GM12878 (cell line): ENCODE results near the gene CEP76. TPM values are rescaled to one million over a fixed set of nuclear protein-coding genes. Genes with fewer than 3 reads are reported as not detected.

Experiments
- ATAC-seq: fragments of 200-7000 bp; cut with Tn5 transposase; 3 replicates; pipeline ENCODE4 v1.9.1; 2020; ENCODE audit warnings: mild to moderate bottlenecking, moderate library complexity
- BruUV-seq: library from RNA; stranded (reverse); fragments of 400-500 nt; replicated peaks from 2 replicates; lab custom pipeline; 2021; lab: Mats Ljungman, UMichigan
- CTCF ChIA-PET: fragments of 300-600 bp; sonication (Branson Sonifier 250); formaldehyde crosslinking; extraction: SDS; loops from one replicate; lab custom pipeline; 2021; ENCODE audit warnings: inconsistent platforms; lab: Yijun Ruan, JAX
- POLR2A ChIA-PET: fragments of 350-600 bp; formaldehyde crosslinking; extraction: SDS; loops from one replicate; lab custom pipeline; 2021; ENCODE audit warnings: inconsistent platforms; lab: Charles Lee
- RAD21 ChIA-PET: fragments of 300-600 bp; sonication (Branson Sonifier 250); formaldehyde crosslinking; loops from one replicate; lab custom pipeline; 2023; ENCODE audit warnings: antibody characterized with exemption; ENCODE audit not compliant: unreplicated experiment; lab: Charles Lee
- SMC1A ChIA-PET: fragments of 300-600 bp; sonication (Branson Sonifier 250); formaldehyde crosslinking; loops from one replicate; lab custom pipeline; 2023; ENCODE audit not compliant: unreplicated experiment, uncharacterized antibody; lab: Charles Lee
- DNase-seq: peaks from one replicate; pipeline ENCODE4 v3.0.0-alpha.2; 2011; ENCODE audit warnings: low read depth, low spot score
- FAIRE-seq: peaks from 3 replicates; lab custom pipeline; 2011; peaks lifted over from hg19 to GRCh38; lab: Jason Lieb, UNC
- H2AFZ ChIP-seq: 2 replicates; pipeline ENCODE4 v1.6.0; 2011; ENCODE audit warnings: low read depth, low read length, control low read depth; ENCODE audit not compliant: control insufficient read depth
- H3K27ac ChIP-seq: 2 replicates; pipeline ENCODE4 v1.5.1; 2011; ENCODE audit warnings: control low read depth; ENCODE audit not compliant: control insufficient read depth, insufficient read depth
- H3K27me3 ChIP-seq, 2 experiments: replicated peaks in 1 of 2; 2 replicates each; pipeline versions ENCODE4 v1.6.0 to v1.6.1; 2011; ENCODE audit warnings: low read length in 1 of 2; ENCODE audit not compliant: control insufficient read depth in 2 of 2, insufficient read depth in 2 of 2
- H3K36me3 ChIP-seq, 2 experiments: 2 replicates each; pipeline ENCODE4 v1.5.1; 2011; ENCODE audit warnings: low read length in 1 of 2; ENCODE audit not compliant: control insufficient read depth in 2 of 2, insufficient read depth in 2 of 2
- H3K4me1 ChIP-seq: 2 replicates; pipeline ENCODE4 v1.6.1; 2011; ENCODE audit warnings: mild to moderate bottlenecking, low read length, moderate library complexity, mixed read lengths; ENCODE audit not compliant: control insufficient read depth, insufficient read depth
- H3K4me2 ChIP-seq: 2 replicates; pipeline ENCODE4 v1.6.0; 2011; ENCODE audit warnings: control low read depth; ENCODE audit not compliant: control insufficient read depth, insufficient read depth
- H3K4me3 ChIP-seq: fragments of 200-600 bp; sonication (generic); 2 replicates; pipeline ENCODE4 v1.5.1; 2016
- H3K79me2 ChIP-seq: 2 replicates; pipeline ENCODE4 v1.6.0; 2011; ENCODE audit warnings: low read length; ENCODE audit not compliant: control insufficient read depth, insufficient read depth
- H3K9ac ChIP-seq: 2 replicates; pipeline ENCODE4 v1.8.0; 2011; ENCODE audit warnings: low read length, control low read depth, mixed read lengths; ENCODE audit not compliant: control insufficient read depth, insufficient read depth
- H3K9me3 ChIP-seq: replicated peaks from 3 replicates; pipeline ENCODE4 v1.5.1; 2011; ENCODE audit warnings: mild to moderate bottlenecking, low read length; ENCODE audit not compliant: control insufficient read depth, insufficient read depth
- H4K20me1 ChIP-seq: 2 replicates; pipeline ENCODE4 v1.6.0; 2011; ENCODE audit not compliant: control insufficient read depth, insufficient read depth
- MTA2 ChIP-seq: fragments of 450-650 bp; IDR thresholded peaks from 2 replicates; pipeline ENCODE4 v1.6.1; 2016; ENCODE audit warnings: low read depth, mild to moderate bottlenecking, moderate library complexity
- SMC3 ChIP-seq: IDR thresholded peaks from 2 replicates; pipeline ENCODE4 v1.6.1; 2011; ENCODE audit warnings: low read length, improper control_type of control experiment, borderline replicate concordance
- WGBS: methylation state at CpG from one replicate; pipeline ENCODE4 v1.1.6; 2016; ENCODE audit warnings: low lambda C conversion rate; ENCODE audit not compliant: insufficient replicate concordance, insufficient coverage; ENCODE audit errors: missing lambda C conversion rate; 5-methylcytosine and 5-hydroxymethylcytosine counted together
- in situ Hi-C: fragments of 300-500 bp; cut with MboI; formaldehyde crosslinking; loops from 9 replicates; pipeline ENCODE4 v1.14.3; 2018; ENCODE audit warnings: mixed read lengths
- intact Hi-C: fragments of 100-400 bp; cut with micrococcal nuclease; formaldehyde crosslinking; loops from one replicate; pipeline ENCODE4 v1.14.2; 2022; ENCODE audit not compliant: unreplicated experiment
- polyA plus RNA-seq, 11 experiments: library from polyadenylated mRNA; depleted of rRNA in 4 of 11; unstranded in 6 of 11; stranded (reverse) in 5 of 11; fragments of >200 nt; fragmentation: Nextera tagmentation in 4 of 11; fragmentation: Illumina TruSeq in 1 of 11; extraction: Ambion mirVana in 4 of 11; extraction: Trizol in 1 of 11; gene quantifications; 1 replicate in 1 of 11; 2 replicates in 10 of 11; pipeline versions ENCODE4 v1.2.1 to v1.2.3, GENCODE V29; 2011 to 2016; ENCODE audit warnings: inconsistent platforms in 2 of 11, missing spikeins in 2 of 11, low read depth in 1 of 11
- total RNA-seq, 4 experiments: library from RNA; depleted of rRNA in 3 of 4; stranded (reverse); fragments of >200 nt in 3 of 4; fragmentation: Illumina TruSeq in 1 of 4; extraction: Trizol in 1 of 4; gene quantifications; 2 replicates each; pipeline versions ENCODE4 v1.2.1 to v1.2.3, GENCODE V29; 2013 to 2021
- TF ChIP-seq, protein P1 (sequence below): fragments of 150-350 bp; IDR thresholded peaks from 2 replicates; pipeline ENCODE4 v1.6.1; 2016; ENCODE audit warnings: low read depth, low read length

Gene CEP76
- total and polyA plus RNA-seq, 10 of the 15 experiments (the other 5 are each of a cell fraction or from before 2014, with no cell fraction given), result 3.9 to 14.9 (median 13.2) TPM

DNA sequence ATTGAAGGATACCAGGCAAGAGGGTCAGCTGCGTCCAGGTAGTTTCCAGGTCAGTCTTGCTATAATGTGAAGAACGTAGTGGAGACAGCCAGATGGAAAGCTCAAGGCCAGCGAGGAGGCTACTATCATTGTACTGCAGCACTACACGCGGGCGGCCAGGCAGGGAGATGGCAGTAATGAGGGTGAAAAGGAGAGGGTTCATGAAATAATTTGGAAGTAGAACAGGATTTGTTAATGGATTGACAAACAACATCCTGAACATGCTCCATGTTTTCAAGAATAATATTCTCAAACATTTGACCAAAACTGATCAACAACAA lies 61.7 kb downstream of the CEP76 start:
- CTCF ChIA-PET, result interaction anchor here (1.3 kb wide), 1 partner anchor 18 kb away, joined by 3 read pairs; no protein-coding TSS in a partner anchor
- in situ Hi-C loops, result no loop called here

More for the DNA sequence above, 61.7 kb downstream of the CEP76 start:
- Histone ChIP-seq H3K4me2 (no peak overlapping the region), H3K9ac (no peak overlapping the region), H3K4me1 (no peaks in the 10 kb centered on the region), H3K79me2 (no peaks in the 10 kb centered on the region), H4K20me1 (no peaks in the 10 kb centered on the region), H2AFZ (no peak overlapping the region), H3K9me3 (no peaks in the 10 kb centered on the region), H3K4me3 (no peak overlapping the region), H3K36me3 (no peaks in the 10 kb centered on the region), H3K27me3 (no peaks in the 10 kb centered on the region), H3K27ac (no peak overlapping the region)
- SMC1A ChIA-PET, result interaction anchor here (1.3 to 1.4 kb wide), 2 partner anchors 9 to 247 kb away, joined by 3 to 5 read pairs; no protein-coding TSS in a partner anchor
- DNase-seq, result no peak
- POLR2A ChIA-PET, result no interaction called here
- BruUV-seq, result no TSS peak
- FAIRE-seq, result no peak
- intact Hi-C loops, result no loop called here
- ATAC-seq, result no peak
- RAD21 ChIA-PET, result no interaction called here
- TF ChIP-seq MTA2 (no peak), SMC3 (no peak)
- TF ChIP-seq, protein P1, sequence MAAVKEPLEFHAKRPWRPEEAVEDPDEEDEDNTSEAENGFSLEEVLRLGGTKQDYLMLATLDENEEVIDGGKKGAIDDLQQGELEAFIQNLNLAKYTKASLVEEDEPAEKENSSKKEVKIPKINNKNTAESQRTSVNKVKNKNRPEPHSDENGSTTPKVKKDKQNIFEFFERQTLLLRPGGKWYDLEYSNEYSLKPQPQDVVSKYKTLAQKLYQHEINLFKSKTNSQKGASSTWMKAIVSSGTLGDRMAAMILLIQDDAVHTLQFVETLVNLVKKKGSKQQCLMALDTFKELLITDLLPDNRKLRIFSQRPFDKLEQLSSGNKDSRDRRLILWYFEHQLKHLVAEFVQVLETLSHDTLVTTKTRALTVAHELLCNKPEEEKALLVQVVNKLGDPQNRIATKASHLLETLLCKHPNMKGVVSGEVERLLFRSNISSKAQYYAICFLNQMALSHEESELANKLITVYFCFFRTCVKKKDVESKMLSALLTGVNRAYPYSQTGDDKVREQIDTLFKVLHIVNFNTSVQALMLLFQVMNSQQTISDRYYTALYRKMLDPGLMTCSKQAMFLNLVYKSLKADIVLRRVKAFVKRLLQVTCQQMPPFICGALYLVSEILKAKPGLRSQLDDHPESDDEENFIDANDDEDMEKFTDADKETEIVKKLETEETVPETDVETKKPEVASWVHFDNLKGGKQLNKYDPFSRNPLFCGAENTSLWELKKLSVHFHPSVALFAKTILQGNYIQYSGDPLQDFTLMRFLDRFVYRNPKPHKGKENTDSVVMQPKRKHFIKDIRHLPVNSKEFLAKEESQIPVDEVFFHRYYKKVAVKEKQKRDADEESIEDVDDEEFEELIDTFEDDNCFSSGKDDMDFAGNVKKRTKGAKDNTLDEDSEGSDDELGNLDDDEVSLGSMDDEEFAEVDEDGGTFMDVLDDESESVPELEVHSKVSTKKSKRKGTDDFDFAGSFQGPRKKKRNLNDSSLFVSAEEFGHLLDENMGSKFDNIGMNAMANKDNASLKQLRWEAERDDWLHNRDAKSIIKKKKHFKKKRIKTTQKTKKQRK, result no peak
- 62% methylated on average over 6 of the region's 6 CpGs for WGBS
